GM18508 (cell line): ENCODE results near the gene ARHGAP10.

Experiments used
- ATAC-seq: cut with Tn5 transposase; IDR thresholded peaks from one replicate; pipeline ENCODE4 v1.9.1; 2021; ENCODE audit warnings: moderate number of reproducible peaks; ENCODE audit not compliant: insufficient read depth, unreplicated experiment

The ARHGAP10 gene

DNA sequence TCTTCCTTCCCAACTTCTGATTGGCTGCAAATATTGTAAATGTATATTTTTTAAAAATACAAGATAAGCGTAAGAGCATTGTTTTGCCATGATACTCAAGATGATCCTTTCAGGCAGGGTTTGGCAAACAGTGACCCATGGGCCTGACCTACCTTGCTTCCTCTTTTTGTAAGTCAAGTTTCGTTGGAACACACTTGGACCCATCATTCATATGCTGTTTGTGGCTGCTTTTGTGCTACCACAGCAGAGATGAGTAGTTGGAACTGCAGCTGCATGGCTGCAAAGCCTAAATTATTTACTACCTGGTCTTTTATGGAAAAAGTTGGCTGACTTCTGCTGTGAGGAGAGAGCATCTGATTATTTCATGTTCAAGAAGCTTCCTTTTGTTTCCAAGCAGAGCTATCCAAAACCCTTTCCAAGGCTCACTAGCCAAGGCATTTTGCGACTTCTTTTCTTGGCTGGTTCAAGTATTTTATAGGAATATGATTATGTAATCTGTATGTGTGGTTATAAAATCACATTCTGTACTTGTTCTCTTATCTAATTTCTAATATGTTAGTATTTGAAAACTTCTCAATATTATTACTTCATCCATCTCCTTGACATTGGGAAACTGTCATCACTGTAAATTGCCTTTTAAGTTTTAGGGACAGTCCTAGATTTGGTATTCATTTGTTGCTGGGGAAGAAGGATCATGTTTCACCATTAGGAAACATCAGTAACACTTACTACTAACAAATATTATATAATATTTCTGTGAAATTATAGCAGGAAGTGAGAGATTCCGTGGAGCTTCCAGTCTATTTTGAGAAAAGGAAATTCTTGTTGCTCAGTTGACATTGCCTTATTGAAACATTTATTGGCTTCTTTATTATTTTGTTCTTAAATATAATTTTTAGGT, 109.2 kb downstream of the ARHGAP10 start:
- peak; percentile 69 for ATAC-seq

DNA sequence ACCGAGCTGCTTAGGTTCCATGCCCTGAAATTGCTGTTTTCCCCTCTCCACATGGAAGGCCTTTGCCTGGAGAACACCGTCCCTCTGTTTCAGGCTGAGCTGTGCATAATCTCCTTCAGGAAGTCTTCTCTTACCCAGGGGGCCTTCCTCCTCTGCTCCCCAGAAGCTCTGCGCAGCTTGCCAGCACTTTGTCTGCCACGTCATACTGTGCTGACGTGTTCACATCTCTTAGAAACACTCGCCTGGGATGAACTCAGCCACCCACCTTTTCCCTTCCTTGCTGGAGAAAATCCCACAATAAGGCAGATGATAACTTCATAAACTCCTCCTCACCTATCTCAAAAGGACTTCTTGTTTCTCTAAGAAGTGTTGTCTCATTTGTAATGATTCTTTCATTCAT, 110.7 kb downstream of the ARHGAP10 start:
- no peak for ATAC-seq

DNA sequence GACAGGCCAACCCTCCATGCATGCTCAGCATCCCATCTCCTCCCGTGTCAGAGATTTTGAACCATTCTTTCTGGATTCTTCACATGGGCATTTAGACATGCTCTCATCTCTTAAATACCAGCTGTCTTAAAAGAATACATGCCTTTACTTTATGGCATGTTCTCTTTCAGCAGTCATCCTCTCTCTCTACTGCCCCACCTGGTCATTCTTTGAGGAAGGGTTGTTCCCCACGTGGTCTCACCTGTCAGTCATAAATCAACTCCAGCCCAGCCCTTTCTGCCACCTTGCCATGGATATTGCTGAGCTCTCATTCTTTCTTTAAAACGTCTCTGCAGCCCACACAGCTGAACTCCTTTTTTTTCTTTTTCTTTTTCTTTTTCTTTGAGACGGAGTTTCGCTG, 111.3 kb downstream of the ARHGAP10 start:
- ATAC-seq, result no peak

DNA sequence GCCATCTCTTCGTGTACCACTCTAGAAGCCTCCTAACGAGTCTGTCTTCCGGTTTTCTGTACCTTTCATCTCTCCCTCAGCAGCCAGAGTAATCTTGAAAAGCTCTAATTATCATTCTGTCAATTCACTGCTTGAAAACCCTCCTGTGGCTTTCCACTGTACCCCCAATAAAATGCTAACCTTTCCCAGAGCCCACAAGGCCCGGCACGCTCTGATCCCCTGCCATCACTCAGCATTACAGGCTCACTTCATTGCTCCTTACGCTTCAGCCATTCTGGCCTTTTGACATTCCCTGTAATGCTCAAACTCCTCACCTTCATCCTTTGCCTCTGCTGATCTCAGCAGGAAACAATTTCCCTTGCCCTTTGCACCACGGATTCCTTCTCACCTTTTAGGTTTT, 112.9 kb downstream of the ARHGAP10 start:
- ATAC-seq, result no peak

DNA sequence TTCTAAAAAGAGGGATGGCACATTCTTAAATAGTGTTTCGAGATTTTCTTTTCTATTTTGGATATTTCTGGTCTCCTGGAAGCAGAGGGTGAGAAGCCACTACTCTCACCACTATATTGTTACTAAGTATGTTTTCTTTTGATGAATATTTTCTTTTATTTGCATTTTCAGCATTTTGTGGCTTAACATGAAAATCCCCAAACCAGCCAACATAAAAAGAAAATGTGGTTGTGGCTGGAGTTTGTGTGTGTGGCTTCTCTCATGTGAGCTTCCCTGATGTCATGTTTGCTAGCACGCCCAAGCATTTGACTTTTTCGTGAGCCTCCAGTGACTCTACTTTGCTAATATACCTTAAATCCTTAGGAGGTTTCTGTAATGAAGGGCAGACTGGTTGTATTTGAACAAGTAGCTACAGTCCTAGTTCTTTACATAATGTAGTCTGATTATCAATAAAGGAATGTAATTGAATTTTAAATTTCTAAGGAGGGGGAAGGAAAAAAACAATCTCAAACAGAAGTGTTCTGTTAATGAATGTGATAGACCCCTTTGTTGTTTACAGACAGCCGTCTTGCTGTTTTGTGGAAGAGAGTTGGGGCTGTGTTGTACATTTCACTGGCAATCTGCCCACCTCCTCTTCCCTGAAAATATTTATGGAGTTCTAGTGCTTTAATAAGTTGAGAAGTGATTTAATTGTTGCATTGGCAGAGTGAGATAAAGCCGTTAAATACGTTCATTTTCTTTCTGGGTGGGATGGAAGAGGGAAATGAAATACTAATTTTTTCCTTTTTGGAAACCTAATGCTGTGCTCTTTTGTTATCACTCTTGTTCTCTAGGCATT, 114.6 kb downstream of the ARHGAP10 start:
- ATAC-seq, result peak; percentile 57

DNA sequence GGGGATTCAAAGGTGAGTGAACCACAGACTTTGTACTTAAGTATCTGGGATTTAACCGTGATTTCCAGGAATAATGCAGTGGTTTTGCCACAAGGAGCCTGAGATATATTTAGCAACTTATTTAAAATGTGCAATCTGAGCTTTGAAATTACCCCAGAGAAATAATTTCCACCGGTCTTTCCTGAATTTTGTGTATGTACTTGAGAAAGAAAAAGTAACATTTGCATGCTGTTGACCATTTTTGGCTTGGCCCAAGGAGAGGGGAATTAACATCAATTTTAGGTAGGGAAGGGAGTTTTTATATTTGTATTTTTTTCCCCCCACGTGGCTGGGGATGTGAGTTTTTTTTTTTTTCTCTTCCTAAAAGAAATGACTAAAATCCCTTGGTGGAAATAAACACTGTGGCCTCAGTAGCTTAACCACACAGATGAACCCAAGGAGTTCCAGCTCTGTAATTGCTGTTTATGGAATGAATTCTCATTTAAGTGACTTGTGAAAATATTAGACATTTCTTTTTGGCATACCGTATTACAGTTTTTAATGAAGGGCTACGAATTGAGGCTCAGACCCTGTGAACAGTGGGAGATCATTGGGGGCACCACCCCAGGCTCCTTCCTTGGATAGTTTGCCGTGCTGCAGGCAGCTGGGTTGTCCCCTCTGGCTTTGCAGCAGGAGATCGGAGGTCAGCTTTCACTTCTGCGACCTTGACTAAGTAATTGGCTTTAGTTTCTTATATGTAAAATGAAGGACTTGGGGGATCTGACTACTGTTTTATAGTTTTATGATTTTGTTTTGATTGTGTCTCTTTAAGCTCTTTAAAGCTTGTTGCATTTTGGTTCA, 116.1 kb downstream of the ARHGAP10 start:
- ATAC-seq, result no peak

DNA sequence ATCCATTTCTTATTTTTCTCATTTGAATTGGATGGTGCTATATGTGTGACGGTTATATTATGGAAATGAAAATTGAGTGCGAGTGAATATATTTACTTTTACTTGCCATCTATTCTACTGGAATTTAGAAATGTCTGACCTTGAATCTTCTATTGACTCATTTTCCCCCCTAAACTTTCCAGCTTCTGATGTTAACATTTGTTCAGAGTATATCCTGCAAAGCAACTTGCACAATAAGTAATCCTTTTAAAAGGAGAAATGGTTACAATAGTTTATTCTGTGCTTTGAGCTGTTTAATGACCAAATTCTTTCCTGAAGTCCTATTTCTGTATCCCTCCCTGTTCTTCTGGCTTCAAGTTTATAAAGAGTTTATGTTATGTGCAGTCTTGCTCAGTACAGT, 116.7 kb downstream of the ARHGAP10 start:
- ATAC-seq, result no peak

DNA sequence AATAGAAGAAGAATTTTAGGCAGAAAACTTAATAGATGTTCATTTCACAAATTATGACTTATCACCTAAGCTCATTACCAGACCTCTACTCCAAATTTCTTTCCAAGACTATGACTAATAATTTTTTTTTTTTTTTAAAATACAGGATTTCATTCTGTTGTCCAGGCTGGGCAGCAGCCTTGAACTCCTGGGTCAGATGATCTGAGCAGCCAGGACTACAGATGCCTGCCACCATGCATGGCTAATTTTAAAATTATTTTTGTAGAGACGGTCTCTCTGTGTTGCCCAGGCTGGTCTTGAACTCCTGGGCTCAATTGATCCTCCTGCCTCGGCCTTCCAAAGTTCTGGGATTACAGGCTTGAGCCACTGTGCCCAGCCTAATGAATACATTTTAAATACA, 119.2 kb downstream of the ARHGAP10 start:
- no peak for ATAC-seq

DNA sequence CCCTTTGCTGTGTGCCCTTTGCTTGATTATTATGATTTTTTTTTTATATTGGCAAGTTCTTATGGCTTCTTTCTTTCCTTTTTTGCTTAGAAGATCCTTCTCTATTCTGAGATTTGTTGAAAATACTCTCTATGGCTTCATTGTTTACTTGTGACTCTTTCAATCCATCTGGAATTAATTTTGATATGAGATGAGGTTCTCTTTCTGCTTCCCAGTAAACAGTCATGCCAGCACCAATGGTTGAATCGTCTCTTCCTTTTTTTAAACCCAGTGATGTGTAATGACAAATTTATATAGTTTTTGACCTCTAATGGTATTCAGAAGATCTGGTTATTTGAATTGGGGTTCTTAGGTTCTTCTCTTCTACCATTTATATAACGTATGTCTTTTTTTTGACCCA, 121.8 kb downstream of the ARHGAP10 start:
- no peak for ATAC-seq

DNA sequence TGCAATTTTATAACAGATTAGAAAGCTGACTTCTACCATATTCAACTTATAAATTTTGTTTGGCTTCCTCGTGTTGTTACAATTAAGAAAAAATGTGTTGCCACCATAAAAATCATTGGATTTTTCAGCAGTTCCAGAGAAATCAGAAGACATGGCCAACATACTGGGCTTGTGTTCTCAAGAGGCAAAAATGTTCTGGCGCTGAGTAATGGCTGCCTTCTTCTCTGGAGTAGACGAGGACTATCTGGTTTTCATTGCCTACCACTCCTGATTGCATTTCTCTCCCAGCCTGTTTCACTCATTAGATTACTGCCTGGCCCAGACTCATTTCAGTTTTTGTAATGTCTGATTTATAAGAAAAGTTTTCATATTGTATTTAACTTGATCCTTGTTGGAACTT, 122.3 kb downstream of the ARHGAP10 start:
- no peak for ATAC-seq

DNA sequence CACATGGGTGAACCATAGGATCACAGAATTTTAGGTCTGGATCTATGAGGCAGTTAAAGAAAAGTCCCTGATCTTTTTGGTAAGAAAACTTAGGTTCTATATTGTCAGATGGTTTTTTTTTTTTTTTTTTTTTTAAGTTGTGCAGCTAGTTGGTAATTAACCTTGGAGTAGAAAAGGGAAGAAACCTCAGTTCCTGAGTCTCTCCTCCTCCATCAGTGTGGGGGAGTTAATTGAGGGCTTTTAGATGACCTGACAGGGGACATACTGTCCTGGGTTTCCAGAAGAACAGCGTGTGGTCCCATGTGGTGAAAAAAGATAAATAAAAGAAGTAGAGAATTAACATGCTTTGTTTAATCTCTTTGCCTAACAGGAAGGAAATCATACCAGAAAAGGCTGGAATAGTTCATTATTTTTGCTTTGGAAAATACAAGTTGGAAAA, 123.7 kb downstream of the ARHGAP10 start:
- no peak for ATAC-seq

DNA sequence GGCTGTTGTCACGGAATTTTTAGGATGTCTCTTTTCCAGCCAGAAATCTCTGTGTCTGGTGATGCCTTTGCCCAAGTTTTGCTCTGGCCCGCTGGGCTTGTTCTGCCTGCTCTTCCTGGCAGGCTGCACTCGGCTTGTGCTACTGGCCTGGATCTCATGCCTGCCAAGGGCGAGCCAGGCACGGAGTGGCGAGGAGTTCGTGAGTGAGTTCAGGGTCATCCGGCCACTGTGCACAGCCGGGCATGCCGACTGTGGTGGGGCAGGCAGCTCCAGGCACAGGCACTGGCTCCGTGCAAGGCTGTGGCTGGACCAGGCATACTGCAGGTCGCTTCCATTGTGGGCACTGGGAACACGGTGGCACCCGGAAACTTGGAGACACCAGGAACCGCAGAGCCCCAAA, 129.1 kb downstream of the ARHGAP10 start:
- no peak for ATAC-seq

DNA sequence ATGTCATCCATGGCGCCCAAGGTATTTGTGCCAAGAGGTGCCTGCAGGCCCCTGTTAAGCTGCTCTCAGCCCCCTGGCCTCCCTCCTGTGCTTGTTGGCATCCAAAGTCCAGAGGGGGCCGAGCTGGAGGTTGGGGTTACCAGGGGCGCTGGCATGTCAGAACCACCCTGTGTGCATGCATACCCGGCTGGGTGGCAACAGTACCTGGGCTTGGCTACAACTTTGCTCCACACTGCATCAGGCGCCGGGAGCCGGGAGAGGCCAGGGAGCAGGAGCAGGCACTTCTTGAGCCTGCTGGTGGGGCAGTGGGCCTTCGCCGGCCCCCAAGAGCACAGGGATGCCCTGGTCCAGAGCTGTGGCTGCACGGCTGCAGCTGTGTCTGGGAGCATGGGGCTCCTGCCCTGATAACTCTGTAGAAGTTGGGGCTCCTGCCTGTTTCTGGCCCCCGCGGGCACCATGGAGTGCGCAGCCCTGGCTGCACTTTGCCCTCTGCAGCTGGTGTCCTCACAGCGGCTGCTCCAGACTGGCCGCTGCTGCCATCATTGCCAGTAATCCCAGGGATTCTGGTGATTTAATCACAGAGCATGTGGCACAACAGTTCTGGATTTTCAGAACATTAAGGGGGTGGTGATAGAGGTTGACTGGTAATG, 130.3 kb downstream of the ARHGAP10 start:
- no peak for ATAC-seq

DNA sequence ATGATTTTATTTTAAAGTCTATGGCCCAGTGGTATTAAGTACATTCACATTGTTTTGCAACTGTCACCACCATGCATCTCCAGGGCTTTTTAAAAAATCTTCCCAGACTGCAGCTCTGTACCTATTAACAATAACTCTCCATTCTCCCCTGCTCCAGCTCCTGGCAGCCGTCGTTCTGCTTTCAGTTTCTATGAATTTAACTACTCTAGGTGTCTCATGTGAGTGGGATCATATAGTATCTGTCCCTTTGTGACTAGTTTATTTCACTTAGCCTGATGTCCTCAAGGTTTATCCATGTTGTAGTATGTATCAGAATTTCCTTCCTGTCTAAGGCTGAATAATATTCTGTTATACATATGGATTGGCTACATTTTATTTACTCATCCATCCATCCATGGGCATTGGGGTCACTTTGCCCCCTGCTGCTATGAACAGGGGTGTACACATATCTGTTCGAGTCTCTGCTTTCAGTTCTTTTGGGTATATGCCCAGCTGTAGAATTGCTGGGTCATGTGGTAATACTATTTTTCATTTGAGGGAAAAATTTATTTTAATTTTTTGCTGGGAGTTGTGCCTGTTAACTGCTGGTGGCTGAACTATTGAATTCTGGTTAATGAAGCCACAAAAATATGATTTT, 131.3 kb downstream of the ARHGAP10 start:
- ATAC-seq, result no peak

DNA sequence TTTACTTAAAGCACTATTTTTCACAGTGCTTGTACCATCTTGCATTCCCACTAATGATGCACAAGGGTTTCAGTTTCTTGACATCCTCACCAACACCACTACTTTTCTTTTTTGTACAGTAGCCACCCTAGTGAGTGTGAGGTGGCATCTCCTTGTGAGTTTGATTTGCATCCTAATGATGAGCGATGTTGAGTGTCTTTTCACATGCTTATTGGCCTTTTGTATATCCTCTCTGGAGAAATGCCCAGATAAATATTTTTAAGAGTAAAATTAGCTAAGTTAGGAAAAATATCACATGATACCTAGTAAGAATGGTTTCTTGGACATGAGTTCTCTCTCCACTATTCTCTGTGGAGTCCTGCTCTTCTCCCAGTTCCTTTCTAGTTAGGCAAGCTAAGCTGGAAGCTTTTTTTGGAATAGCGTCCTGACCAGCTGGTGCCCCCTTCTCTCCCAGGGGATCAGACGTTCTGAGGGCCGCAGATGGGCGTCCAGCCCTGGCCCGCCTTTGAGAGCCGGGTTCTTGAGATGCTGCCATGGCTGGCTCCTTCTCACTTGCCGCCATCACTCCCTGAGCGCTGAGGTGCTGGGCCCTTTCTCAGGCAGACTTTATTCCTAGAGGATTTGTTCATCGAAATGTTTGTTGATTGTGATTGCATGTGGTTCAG, 132.1 kb downstream of the ARHGAP10 start:
- ATAC-seq, result no peak

DNA sequence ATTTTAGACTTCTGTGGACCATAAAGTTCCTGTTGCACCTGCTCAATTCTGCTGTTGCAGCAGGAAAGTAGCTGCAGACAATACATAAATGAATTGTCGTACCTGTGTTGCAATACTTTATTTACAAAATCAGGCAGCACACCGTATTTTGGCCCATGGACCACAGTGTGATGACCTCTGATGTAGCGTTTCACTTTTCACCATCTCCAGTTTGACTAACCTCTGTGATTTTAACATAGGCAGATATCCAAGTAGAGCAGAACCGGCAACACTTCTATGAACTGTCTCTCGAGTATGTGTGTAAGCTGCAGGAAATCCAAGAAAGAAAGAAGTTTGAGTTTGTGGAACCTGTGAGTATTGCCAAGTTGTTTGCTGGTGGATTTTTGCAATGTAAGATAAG, 132.7 kb downstream of the ARHGAP10 start:
- ATAC-seq, result no peak

DNA sequence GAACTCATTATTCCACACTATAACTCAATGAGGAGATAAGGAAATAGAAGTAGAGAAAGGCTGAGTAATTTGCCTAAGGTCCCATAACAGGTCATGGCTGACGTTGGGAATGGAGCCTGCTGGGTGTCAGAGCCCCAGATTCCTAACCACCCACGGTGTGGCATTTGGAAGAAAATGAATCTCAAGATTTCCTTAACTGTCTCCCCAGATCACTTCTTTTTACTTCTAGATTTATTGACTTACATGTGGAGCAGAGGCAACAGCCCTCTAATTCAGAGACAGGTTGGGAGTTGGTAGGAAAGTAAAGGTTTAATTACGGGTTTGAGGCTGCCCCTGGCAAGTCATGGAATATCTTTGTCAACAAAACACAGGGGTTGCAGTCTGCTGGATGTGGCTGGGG, 134.0 kb downstream of the ARHGAP10 start:
- no peak for ATAC-seq

DNA sequence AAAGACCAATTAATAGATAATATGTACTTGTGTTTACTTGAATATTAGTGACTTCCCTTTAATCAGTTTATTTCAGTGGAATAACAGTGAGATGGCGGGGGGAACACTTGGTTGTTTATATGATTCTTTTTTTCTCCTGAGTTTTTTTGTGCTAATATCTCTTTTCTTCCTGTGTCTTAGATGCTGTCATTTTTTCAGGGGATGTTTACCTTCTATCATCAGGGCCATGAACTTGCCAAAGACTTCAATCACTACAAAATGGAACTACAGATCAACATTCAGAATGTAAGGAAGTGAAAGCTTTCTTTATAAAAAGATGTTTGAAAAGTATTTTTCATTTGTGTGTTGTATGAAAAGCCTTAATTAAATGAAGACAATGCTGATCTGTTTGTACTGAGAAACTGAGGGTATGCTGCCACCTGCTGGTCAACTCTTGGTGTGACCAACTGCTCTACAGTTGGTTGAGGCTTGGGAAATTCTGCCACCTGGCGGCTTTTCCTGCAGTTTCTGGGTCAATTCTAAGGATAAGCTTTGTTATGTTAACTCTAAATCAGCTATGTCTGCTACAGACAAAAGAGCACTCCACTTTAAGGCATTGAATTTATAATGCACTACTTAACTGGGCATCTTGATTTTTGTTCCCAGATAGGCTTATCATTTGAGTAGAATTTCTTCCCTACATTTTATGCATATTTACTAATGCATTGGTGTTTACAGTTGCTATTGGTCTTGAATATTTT, 134.8 kb downstream of the ARHGAP10 start:
- peak; percentile 75 for ATAC-seq
